Vagina (tissue), 2 donors: Measurements from ENCODE around the gene NUP85.

Source experiments
- POLR2A ChIP-seq, 2 donors: fragments of 450-650 bp; IDR thresholded peaks; one replicate each; pipeline ENCODE4 v1.6.1; 2017; ENCODE audit warnings: antibody characterized with exemption in 2 of 2, mild to moderate bottlenecking in 2 of 2, moderate library complexity in 2 of 2
- TF ChIP-seq, protein P1 (sequence below), 3 experiments: fragments of 450-650 bp in 2 of 3; fragments of 200-600 bp in 1 of 3; sonication (generic) in 1 of 3; IDR thresholded peaks; one replicate each; pipeline ENCODE4 v1.5.1; 2017 to 2019; ENCODE audit warnings: antibody characterized with exemption in 3 of 3, mild to moderate bottlenecking in 2 of 3, moderate library complexity in 2 of 3

DNA sequence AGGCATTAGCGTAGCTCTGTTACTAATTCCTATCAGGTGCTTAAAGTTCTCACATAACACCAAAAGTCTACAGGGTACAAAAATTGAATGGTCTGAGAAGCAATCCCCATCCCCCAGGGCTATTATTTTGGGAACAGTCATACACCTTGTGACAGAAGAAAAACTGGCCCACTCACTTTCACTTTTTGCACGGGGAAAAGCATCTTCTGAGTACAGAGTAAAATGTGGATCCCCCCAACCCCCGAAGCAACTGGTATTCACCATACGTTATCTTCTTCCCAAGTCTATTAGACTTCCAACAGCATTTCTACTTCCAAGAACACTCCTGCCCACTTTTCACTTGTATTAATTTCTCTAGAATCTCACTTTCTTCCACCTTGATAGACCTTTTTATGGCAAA, 44.1 kb downstream of the NUP85 start:
- TF ChIP-seq, protein P1, sequence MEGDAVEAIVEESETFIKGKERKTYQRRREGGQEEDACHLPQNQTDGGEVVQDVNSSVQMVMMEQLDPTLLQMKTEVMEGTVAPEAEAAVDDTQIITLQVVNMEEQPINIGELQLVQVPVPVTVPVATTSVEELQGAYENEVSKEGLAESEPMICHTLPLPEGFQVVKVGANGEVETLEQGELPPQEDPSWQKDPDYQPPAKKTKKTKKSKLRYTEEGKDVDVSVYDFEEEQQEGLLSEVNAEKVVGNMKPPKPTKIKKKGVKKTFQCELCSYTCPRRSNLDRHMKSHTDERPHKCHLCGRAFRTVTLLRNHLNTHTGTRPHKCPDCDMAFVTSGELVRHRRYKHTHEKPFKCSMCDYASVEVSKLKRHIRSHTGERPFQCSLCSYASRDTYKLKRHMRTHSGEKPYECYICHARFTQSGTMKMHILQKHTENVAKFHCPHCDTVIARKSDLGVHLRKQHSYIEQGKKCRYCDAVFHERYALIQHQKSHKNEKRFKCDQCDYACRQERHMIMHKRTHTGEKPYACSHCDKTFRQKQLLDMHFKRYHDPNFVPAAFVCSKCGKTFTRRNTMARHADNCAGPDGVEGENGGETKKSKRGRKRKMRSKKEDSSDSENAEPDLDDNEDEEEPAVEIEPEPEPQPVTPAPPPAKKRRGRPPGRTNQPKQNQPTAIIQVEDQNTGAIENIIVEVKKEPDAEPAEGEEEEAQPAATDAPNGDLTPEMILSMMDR (IDR thresholded peaks at IDR 0.05), result no peak
- no peak for TF ChIP-seq POLR2A (IDR thresholded peaks at IDR 0.05)
